Hematopoietic multipotent progenitor cell treated with erythropoietin and hydrocortisone succinate and interleukin-3 and kit ligand, for 15 days (in vitro differentiated cells): ENCODE measurements around the gene BAIAP2L2.
"Not testable (repeated sequence)": the region's sequence is repeated elsewhere in the genome, so short reads cannot be mapped to it uniquely, and the experiment has no call there.

Experiments
- DNase-seq: peaks from one replicate; pipeline ENCODE4 v3.0.0-alpha.2; 2015; ENCODE audit warnings: low spot score

Gene BAIAP2L2

GRCh38 chr22:38127869-38128268 is 17.4 kb upstream of the BAIAP2L2 start:
- no peak for DNase-seq

GRCh38 chr22:38126928-38127668 is 16.6 kb upstream of the BAIAP2L2 start:
- DNase-seq = peak; percentile 88

- no peak for DNase-seq
Observed at GRCh38 chr22:38125751-38126201, 15.3 kb upstream of the BAIAP2L2 start.

GRCh38 chr22:38125038-38125610 is 14.6 kb upstream of the BAIAP2L2 start:
- DNase-seq = no peak

GRCh38 chr22:38124236-38124974 is 13.9 kb upstream of the BAIAP2L2 start:
- DNase-seq = no peak

GRCh38 chr22:38122616-38123015 is 12.1 kb upstream of the BAIAP2L2 start:
- DNase-seq = no peak

GRCh38 chr22:38120359-38121110 is 10.1 kb upstream of the BAIAP2L2 start:
- DNase-seq = no peak

- DNase-seq = not testable (repeated sequence)
Observed at GRCh38 chr22:38118747-38119146, 8.3 kb upstream of the BAIAP2L2 start.

GRCh38 chr22:38118182-38118581 is 7.7 kb upstream of the BAIAP2L2 start:
- no peak for DNase-seq

GRCh38 chr22:38117556-38117955 is 7.1 kb upstream of the BAIAP2L2 start:
- DNase-seq = not testable (repeated sequence)

GRCh38 chr22:38115423-38116205 is 5.1 kb upstream of the BAIAP2L2 start:
- DNase-seq = no peak

- DNase-seq = peak; percentile 79
Observed at GRCh38 chr22:38114484-38115398, 4.3 kb upstream of the BAIAP2L2 start.

- no peak for DNase-seq
Observed at GRCh38 chr22:38112381-38112780, 1.9 kb upstream of the BAIAP2L2 start.

GRCh38 chr22:38111925-38112355 is 1.5 kb upstream of the BAIAP2L2 start:
- no peak for DNase-seq

GRCh38 chr22:38110863-38111852 is 674 bp upstream of the BAIAP2L2 start:
- DNase-seq = no peak

- DNase-seq = no peak
Observed at GRCh38 chr22:38109371-38110001, 998 bp downstream of the BAIAP2L2 start.

- DNase-seq = no peak
Observed at GRCh38 chr22:38108561-38109319, 1.7 kb downstream of the BAIAP2L2 start.
